HepG2 (cell line): ENCODE results near the gene PDK2. TPM values are rescaled to one million over a fixed set of nuclear protein-coding genes. Genes with fewer than 3 reads are reported as not detected.

Experiments
- AGO1 ChIP-seq: fragments of 200-400 bp; formaldehyde crosslinking; IDR thresholded peaks from 2 replicates; pipeline ENCODE4 v1.6.1; 2017; ENCODE audit warnings: mild to moderate bottlenecking, low read depth, low read length, moderate library complexity; ENCODE audit not compliant: poor library complexity, severe bottlenecking
- ARID5B ChIP-seq: IDR thresholded peaks from 2 replicates; pipeline ENCODE4 v1.4.0; 2020; ENCODE audit warnings: mild to moderate bottlenecking, missing genetic modification reagents
- GABPB1 ChIP-seq: IDR thresholded peaks from 2 replicates; pipeline ENCODE4 v1.6.1; 2016; ENCODE audit warnings: mild to moderate bottlenecking, missing genetic modification reagents, moderate library complexity, missing compliant biosample characterization
- GATAD2A ChIP-seq: IDR thresholded peaks from 2 replicates; pipeline ENCODE4 v1.6.1; 2016
- NCOR1 ChIP-seq: fragments of 200-600 bp; sonication (generic); IDR thresholded peaks from 2 replicates; pipeline ENCODE4 v1.7.0; 2017; ENCODE audit warnings: antibody characterized with exemption, low read length, borderline replicate concordance
- PRDM10 ChIP-seq: sonication (generic); formaldehyde crosslinking; IDR thresholded peaks from 2 replicates; pipeline ENCODE4 v1.4.0; 2020; ENCODE audit warnings: low read depth, missing genetic modification reagents
- ZFP90 ChIP-seq: sonication (generic); formaldehyde crosslinking; IDR thresholded peaks from 2 replicates; pipeline ENCODE4 v1.8.0; 2022; ENCODE audit warnings: missing genetic modification reagents, mild to moderate bottlenecking, inconsistent platforms, borderline replicate concordance
- ZMAT3 ChIP-seq: sonication (generic); formaldehyde crosslinking; conservative IDR thresholded peaks from 2 replicates; pipeline ENCODE4 v1.7.0; 2021; ENCODE audit warnings: missing genetic modification reagents
- ZNF570 ChIP-seq: sonication (generic); formaldehyde crosslinking; IDR thresholded peaks from 2 replicates; pipeline ENCODE4 v1.4.0; 2020; ENCODE audit warnings: mild to moderate bottlenecking, missing genetic modification reagents, borderline replicate concordance
- ZNF709 ChIP-seq: sonication (generic); formaldehyde crosslinking; IDR thresholded peaks from 2 replicates; pipeline ENCODE4 v1.5.0; 2020; ENCODE audit warnings: mild to moderate bottlenecking, missing genetic modification reagents
- ZNF780A ChIP-seq: sonication (generic); formaldehyde crosslinking; IDR thresholded peaks from 2 replicates; pipeline ENCODE4 v1.8.0; 2022; ENCODE audit warnings: mild to moderate bottlenecking, missing genetic modification reagents, moderate library complexity
- ZNF891 ChIP-seq: sonication (generic); formaldehyde crosslinking; IDR thresholded peaks from 2 replicates; pipeline ENCODE4 v1.5.0; 2020; ENCODE audit warnings: mild to moderate bottlenecking, missing genetic modification reagents
- polyA plus RNA-seq, 8 experiments: library from polyadenylated mRNA; depleted of rRNA in 3 of 8; stranded (reverse) in 7 of 8; unstranded in 1 of 8; fragments of >200 nt; fragmentation: Illumina TruSeq in 4 of 8; extraction: Trizol in 4 of 8; gene quantifications; 2 replicates each; pipeline versions ENCODE4 v1.2.1 to v1.2.3, GENCODE V29; 2011 to 2016; ENCODE audit warnings: low read depth in 4 of 8, missing spikeins in 1 of 8, mixed read lengths in 1 of 8; ENCODE audit not compliant: insufficient read depth in 1 of 8
- total RNA-seq, 5 experiments: library from RNA; depleted of rRNA; stranded (reverse); fragments of >200 nt; fragmentation: Illumina TruSeq; extraction: Trizol; gene quantifications; 2 replicates each; pipeline ENCODE4 v1.2.3, GENCODE V29; 2016; ENCODE audit warnings: low read depth in 1 of 5
- TF ChIP-seq, protein P1 (sequence below): sonication (generic); formaldehyde crosslinking; conservative IDR thresholded peaks from 2 replicates; pipeline ENCODE4 v1.5.0; 2020; ENCODE audit warnings: missing genetic modification reagents
- TF ChIP-seq, protein P2 (sequence below): sonication (generic); formaldehyde crosslinking; IDR thresholded peaks from 2 replicates; pipeline ENCODE4 v1.8.0; 2022; ENCODE audit warnings: mild to moderate bottlenecking, missing genetic modification reagents, borderline replicate concordance
- TF ChIP-seq, protein P3 (sequence below): sonication (generic); formaldehyde crosslinking; IDR thresholded peaks from 2 replicates; pipeline ENCODE4 v1.8.0; 2022; ENCODE audit warnings: low read depth, missing genetic modification reagents
- TF ChIP-seq, protein P4 (sequence below): fragments of 450-650 bp; IDR thresholded peaks from 2 replicates; pipeline ENCODE4 v1.6.1; 2016

Gene PDK2
- total and polyA plus RNA-seq, 2 of the 13 experiments (the other 11 are each of a cell fraction or from before 2014, with no cell fraction given): 18.5 to 59.7 TPM

DNA sequence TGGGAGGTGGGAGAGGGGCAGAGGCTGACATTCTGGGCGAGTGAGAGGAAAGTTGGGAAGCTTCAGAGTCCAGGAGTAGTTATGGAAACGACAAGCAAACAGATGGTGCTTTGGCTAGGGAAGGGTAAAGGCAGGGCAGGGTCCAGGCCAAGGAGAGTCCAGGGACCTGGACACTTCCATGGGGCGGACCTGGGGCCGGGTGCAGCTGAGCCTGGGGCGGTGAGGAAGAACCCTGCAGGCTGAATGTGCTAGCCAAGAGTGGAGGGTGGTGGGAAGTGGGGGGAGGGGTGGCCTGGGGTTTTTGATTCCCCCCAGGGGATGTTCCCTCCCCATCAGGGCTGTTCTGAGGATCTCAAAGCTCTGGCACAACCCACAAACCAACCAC lies 52.7 kb downstream of the PDK2 start (continued):
- TF ChIP-seq ARID5B: peak; percentile 20; the same call in 1 of the 2 replicates
- TF ChIP-seq ZNF780A (CRISPR knock-in tag): no peak
- TF ChIP-seq, protein P1, sequence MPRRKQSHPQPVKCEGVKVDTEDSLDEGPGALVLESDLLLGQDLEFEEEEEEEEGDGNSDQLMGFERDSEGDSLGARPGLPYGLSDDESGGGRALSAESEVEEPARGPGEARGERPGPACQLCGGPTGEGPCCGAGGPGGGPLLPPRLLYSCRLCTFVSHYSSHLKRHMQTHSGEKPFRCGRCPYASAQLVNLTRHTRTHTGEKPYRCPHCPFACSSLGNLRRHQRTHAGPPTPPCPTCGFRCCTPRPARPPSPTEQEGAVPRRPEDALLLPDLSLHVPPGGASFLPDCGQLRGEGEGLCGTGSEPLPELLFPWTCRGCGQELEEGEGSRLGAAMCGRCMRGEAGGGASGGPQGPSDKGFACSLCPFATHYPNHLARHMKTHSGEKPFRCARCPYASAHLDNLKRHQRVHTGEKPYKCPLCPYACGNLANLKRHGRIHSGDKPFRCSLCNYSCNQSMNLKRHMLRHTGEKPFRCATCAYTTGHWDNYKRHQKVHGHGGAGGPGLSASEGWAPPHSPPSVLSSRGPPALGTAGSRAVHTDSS: no peak
- TF ChIP-seq, protein P2, sequence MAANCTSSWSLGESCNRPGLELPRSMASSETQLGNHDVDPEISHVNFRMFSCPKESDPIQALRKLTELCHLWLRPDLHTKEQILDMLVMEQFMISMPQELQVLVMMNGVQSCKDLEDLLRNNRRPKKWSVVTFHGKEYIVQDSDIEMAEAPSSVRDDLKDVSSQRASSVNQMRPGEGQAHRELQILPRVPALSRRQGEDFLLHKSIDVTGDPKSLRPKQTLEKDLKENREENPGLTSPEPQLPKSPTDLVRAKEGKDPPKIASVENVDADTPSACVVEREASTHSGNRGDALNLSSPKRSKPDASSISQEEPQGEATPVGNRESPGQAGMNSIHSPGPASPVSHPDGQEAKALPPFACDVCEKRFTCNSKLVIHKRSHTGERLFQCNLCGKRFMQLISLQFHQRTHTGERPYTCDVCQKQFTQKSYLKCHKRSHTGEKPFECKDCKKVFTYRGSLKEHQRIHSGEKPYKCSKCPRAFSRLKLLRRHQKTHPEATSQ: no peak
- TF ChIP-seq ZFP90: no peak
- peak; percentile 54; the same call in 1 of the 2 replicates for TF ChIP-seq NCOR1
- no peak for TF ChIP-seq ZMAT3 (CRISPR knock-in tag)
- no peak for TF ChIP-seq ZNF709 (CRISPR knock-in tag)
- no peak; the same call in 1 of the 2 replicates for TF ChIP-seq PRDM10 (CRISPR knock-in tag)
- TF ChIP-seq, protein P3, sequence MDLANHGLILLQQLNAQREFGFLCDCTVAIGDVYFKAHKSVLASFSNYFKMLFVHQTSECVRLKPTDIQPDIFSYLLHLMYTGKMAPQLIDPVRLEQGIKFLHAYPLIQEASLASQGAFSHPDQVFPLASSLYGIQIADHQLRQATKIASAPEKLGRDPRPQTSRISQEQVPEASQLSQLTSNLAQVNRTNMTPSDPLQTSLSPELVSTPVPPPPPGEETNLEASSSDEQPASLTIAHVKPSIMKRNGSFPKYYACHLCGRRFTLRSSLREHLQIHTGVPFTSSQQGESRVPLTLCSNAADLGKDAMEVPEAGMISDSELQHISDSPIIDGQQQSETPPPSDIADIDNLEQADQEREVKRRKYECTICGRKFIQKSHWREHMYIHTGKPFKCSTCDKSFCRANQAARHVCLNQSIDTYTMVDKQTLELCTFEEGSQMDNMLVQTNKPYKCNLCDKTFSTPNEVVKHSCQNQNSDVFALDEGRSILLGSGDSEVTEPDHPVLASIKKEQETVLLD: no peak
- TF ChIP-seq GABPB1: no peak
- 0 out of 2 replicates have a peak, but pooled peaks have one; percentile 41 for TF ChIP-seq GATAD2A
- TF ChIP-seq, protein P4, sequence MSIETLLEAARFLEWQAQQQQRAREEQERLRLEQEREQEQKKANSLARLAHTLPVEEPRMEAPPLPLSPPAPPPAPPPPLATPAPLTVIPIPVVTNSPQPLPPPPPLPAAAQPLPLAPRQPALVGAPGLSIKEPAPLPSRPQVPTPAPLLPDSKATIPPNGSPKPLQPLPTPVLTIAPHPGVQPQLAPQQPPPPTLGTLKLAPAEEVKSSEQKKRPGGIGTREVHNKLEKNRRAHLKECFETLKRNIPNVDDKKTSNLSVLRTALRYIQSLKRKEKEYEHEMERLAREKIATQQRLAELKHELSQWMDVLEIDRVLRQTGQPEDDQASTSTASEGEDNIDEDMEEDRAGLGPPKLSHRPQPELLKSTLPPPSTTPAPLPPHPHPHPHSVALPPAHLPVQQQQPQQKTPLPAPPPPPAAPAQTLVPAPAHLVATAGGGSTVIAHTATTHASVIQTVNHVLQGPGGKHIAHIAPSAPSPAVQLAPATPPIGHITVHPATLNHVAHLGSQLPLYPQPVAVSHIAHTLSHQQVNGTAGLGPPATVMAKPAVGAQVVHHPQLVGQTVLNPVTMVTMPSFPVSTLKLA: no peak
- no peak for TF ChIP-seq ZNF891 (CRISPR knock-in tag)
- TF ChIP-seq ZNF570 (CRISPR knock-in tag): no peak
- TF ChIP-seq AGO1: no peak
